ENCODE measurements around the gene TPCN1.

GRCh38 chr12:113228394-113229028, 7.2 kb downstream of the TPCN1 start:
- TF ChIP-seq POLR2A (IDR thresholded peaks at IDR 0.05) (no peak), CTCF (IDR thresholded peaks at IDR 0.05) (no peak)
